ENCODE results near the gene MRTFB. TPM values are rescaled to one million over a fixed set of nuclear protein-coding genes. Genes with fewer than 3 reads are reported as not detected.
A peak's percentile ranks its signal among the peaks of the same experiment; 100 is the strongest.

The MRTFB gene
- total RNA-seq, 4 donors from 2014 or later: 43.6 to 197 (median 65.5) TPM

DNA sequence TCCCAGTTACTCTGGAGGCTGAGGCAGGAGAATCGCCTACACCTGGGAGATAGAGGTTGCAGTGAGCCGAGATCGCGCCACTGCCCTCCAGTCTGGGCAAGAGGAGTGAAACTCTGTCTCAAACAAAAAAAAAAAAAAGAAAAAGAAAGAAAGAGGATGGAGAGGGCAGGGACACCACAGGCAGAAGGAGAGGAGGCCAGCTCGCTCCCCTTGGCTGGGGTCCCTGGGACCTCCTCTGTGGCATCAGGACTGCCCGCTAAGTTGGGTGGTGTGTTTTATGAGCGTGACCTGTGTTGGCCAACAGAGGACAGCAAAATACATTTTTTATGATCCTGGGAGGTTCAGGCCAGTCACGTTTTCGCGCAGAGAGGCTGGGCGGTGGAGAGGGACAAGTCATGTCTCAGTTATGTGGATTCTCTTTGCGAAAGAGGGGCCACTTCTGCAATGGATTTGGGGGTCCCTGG is 229.6 kb downstream of the MRTFB start:
- Histone ChIP-seq H3K27ac (peak overlapping the region; percentile 86), H3K9me3 (no peaks in the 10 kb centered on the region), H3K4me1 (peaks cover 40% of the 10 kb centered on the region), H3K27me3 (no peaks in the 10 kb centered on the region), H3K36me3 (no peaks in the 10 kb centered on the region), H3K4me3 (peak overlapping the region; percentile 99)
- DNase-seq (ENCODE audit: low spot score in 2 of 2): peak in 1 of 2 donors; percentile 89
- TF ChIP-seq CTCF (IDR thresholded peaks at IDR 0.05): peak; percentile 38 to 49
- TF ChIP-seq POLR2AphosphoS5 (IDR thresholded peaks at IDR 0.05): no peak
- WGBS: 30% methylated on average over 12 of the region's 12 CpGs

GRCh38 chr16:14301169-14302030 is 230.3 kb downstream of the MRTFB start:
- peak in 1 of 2 donors; percentile 73 for DNase-seq (ENCODE audit: low spot score in 2 of 2)
- Histone ChIP-seq H3K9me3 (no peaks in the 10 kb centered on the region), H3K4me1 (peaks cover 47% of the 10 kb centered on the region), H3K36me3 (no peaks in the 10 kb centered on the region), H3K4me3 (peak overlapping the region; percentile 99), H3K27ac (peak overlapping the region; percentile 86), H3K27me3 (no peaks in the 10 kb centered on the region)
- TF ChIP-seq CTCF (IDR thresholded peaks at IDR 0.05): no peak
- TF ChIP-seq POLR2A (IDR thresholded peaks at IDR 0.05): no peak
- no peak for TF ChIP-seq POLR2AphosphoS5 (IDR thresholded peaks at IDR 0.05)
- TF ChIP-seq EP300 (IDR thresholded peaks at IDR 0.05): no peak
- 3% methylated on average over 11 of the region's 34 CpGs for WGBS

- H3K27ac ChIP-seq: peak overlapping the region; percentile 92
- TF ChIP-seq POLR2AphosphoS5 (IDR thresholded peaks at IDR 0.05) (no peak), CTCF (IDR thresholded peaks at IDR 0.05) (no peak), POLR2A (IDR thresholded peaks at IDR 0.05) (no peak), EP300 (IDR thresholded peaks at IDR 0.05) (no peak)
- no peaks in the 10 kb centered on the region for H3K27me3 ChIP-seq
- H3K4me3 ChIP-seq: peak overlapping the region; percentile 99
- 0% methylated on average over 2 of the region's 37 CpGs for WGBS
- no peak for DNase-seq (ENCODE audit: low spot score in 2 of 2)
- H3K9me3 ChIP-seq: no peaks in the 10 kb centered on the region
- H3K4me1 ChIP-seq: peaks cover 53% of the 10 kb centered on the region
- no peaks in the 10 kb centered on the region for H3K36me3 ChIP-seq
These were observed 230.9 kb downstream of the MRTFB start for GRCh38 chr16:14302031-14302398.

- peak in 1 of 2 donors; percentile 71 for DNase-seq (ENCODE audit: low spot score in 2 of 2)
- Histone ChIP-seq H3K36me3 (no peaks in the 10 kb centered on the region), H3K9me3 (no peaks in the 10 kb centered on the region), H3K4me3 (peak overlapping the region; percentile 99), H3K27ac (peak overlapping the region; percentile 92), H3K4me1 (peaks cover 59% of the 10 kb centered on the region), H3K27me3 (no peaks in the 10 kb centered on the region)
- 0% methylated on average over 14 of the region's 86 CpGs for WGBS
- TF ChIP-seq CTCF (IDR thresholded peaks at IDR 0.05) (no peak), POLR2A (IDR thresholded peaks at IDR 0.05) (no peak), POLR2AphosphoS5 (IDR thresholded peaks at IDR 0.05) (no peak), EP300 (IDR thresholded peaks at IDR 0.05) (no peak)
These were observed 231.5 kb downstream of the MRTFB start for GRCh38 chr16:14302399-14303181.

GRCh38 chr16:14303182-14303618 is 232.1 kb downstream of the MRTFB start:
- Histone ChIP-seq H3K27ac (peak overlapping the region; percentile 92), H3K9me3 (no peaks in the 10 kb centered on the region), H3K27me3 (no peaks in the 10 kb centered on the region), H3K36me3 (no peaks in the 10 kb centered on the region), H3K4me1 (peaks cover 63% of the 10 kb centered on the region), H3K4me3 (peak overlapping the region; percentile 99)
- 2% methylated on average over 14 of the region's 14 CpGs for WGBS
- DNase-seq (ENCODE audit: low spot score in 2 of 2): no peak
- no peak for TF ChIP-seq CTCF (IDR thresholded peaks at IDR 0.05)
- no peak for TF ChIP-seq EP300 (IDR thresholded peaks at IDR 0.05)
- TF ChIP-seq POLR2A (IDR thresholded peaks at IDR 0.05): no peak
- TF ChIP-seq POLR2AphosphoS5 (IDR thresholded peaks at IDR 0.05): no peak

Measured in suprapubic skin (tissue), 4 donors.